Stimulated activated CD4-positive, alpha-beta T cell treated with anti-CD3 and anti-CD28 coated beads, Interleukin-12 subunit alpha, Interleukin-12 subunit beta, amount 100 ng/mL, for 4 hours (primary cell): Measurements from ENCODE around the gene GAPT.

Experiments
- DNase-seq: peaks from one replicate; pipeline ENCODE4 v3.0.0-alpha.2; 2020

GAPT gene

GRCh38 chr5:58491216-58491892 is at the start of gene GAPT:
Gene GAPT (plus strand): TSS chr5:58491435. CDS start chr5:58494537, 3,102 bp downstream.
- no peak for DNase-seq

GRCh38 chr5:58444805-58445204 is 46.4 kb upstream of the GAPT start:
- no peak for DNase-seq

GRCh38 chr5:58446024-58446423 is 45.2 kb upstream of the GAPT start:
- no peak for DNase-seq

GRCh38 chr5:58447226-58447625 is 44.0 kb upstream of the GAPT start:
- no peak for DNase-seq

GRCh38 chr5:58450018-58450417 is 41.2 kb upstream of the GAPT start:
- DNase-seq = no peak

GRCh38 chr5:58450811-58451629 is 40.2 kb upstream of the GAPT start:
- no peak for DNase-seq

GRCh38 chr5:58451732-58452565 is 39.3 kb upstream of the GAPT start:
- DNase-seq = no peak

GRCh38 chr5:58452566-58453258 is 38.5 kb upstream of the GAPT start:
- no peak for DNase-seq

GRCh38 chr5:58453306-58453705 is 37.9 kb upstream of the GAPT start:
- no peak for DNase-seq

GRCh38 chr5:58454025-58454424 is 37.2 kb upstream of the GAPT start:
- DNase-seq = no peak

GRCh38 chr5:58455066-58455465 is 36.2 kb upstream of the GAPT start:
- DNase-seq = no peak

GRCh38 chr5:58455480-58455879 is 35.8 kb upstream of the GAPT start:
- no peak for DNase-seq

GRCh38 chr5:58456026-58456425 is 35.2 kb upstream of the GAPT start:
- no peak for DNase-seq

- no peak for DNase-seq
Measured at GRCh38 chr5:58456486-58456885, 34.7 kb upstream of the GAPT start.

- no peak for DNase-seq
Measured at GRCh38 chr5:58457050-58457449, 34.2 kb upstream of the GAPT start.

GRCh38 chr5:58458141-58458742 is 33.0 kb upstream of the GAPT start:
- no peak for DNase-seq

GRCh38 chr5:58458743-58459145 is 32.5 kb upstream of the GAPT start:
- no peak for DNase-seq

GRCh38 chr5:58459146-58460001 is 31.9 kb upstream of the GAPT start:
- no peak for DNase-seq

- peak; percentile 93 for DNase-seq
Measured at GRCh38 chr5:58460002-58460731, 31.1 kb upstream of the GAPT start, which contains the start of gene PLK2. Gene PLK2 (minus strand): TSS chr5:58460086. CDS start chr5:58459959, 127 bp downstream.

GRCh38 chr5:58460732-58461286 is 30.4 kb upstream of the GAPT start:
- peak; percentile 88 for DNase-seq
